Osteocyte (in vitro differentiated cells): Measurements from ENCODE around the gene AARS2. TPM values are rescaled to one million over a fixed set of nuclear protein-coding genes. Genes with fewer than 3 reads are reported as not detected.

Source experiments
- DNase-seq: peaks from one replicate; pipeline ENCODE4 v3.0.0; 2021; ENCODE audit warnings: mixed read lengths; ENCODE audit not compliant: unreplicated experiment; ENCODE audit errors: extremely low spot score
- H3K27ac Mint-ChIP-seq: one replicate; pipeline ENCODE4 v1.8.0; 2021; ENCODE audit warnings: mild to moderate bottlenecking, mixed read lengths; ENCODE audit not compliant: unreplicated experiment
- H3K27me3 Mint-ChIP-seq: one replicate; pipeline ENCODE4 v1.8.0; 2021; ENCODE audit warnings: mixed read lengths; ENCODE audit not compliant: unreplicated experiment
- H3K36me3 Mint-ChIP-seq: one replicate; pipeline ENCODE4 v1.8.0; 2021; ENCODE audit warnings: mixed read lengths; ENCODE audit not compliant: unreplicated experiment
- H3K4me1 Mint-ChIP-seq: one replicate; pipeline ENCODE4 v1.8.0; 2021; ENCODE audit warnings: mixed read lengths; ENCODE audit not compliant: unreplicated experiment
- H3K4me3 Mint-ChIP-seq: one replicate; pipeline ENCODE4 v1.8.0; 2021; ENCODE audit warnings: mild to moderate bottlenecking, moderate library complexity, mixed read lengths; ENCODE audit not compliant: unreplicated experiment
- H3K9me3 Mint-ChIP-seq: one replicate; pipeline ENCODE4 v1.8.0; 2021; ENCODE audit warnings: mixed read lengths; ENCODE audit not compliant: unreplicated experiment
- CTCF ChIP-seq: fragments of 200-600 bp; sonication (generic); IDR thresholded peaks from 2 replicates; pipeline ENCODE4 v1.5.0; 2021; ENCODE audit warnings: antibody characterized with exemption, mild to moderate bottlenecking, moderate library complexity
- total RNA-seq: library from RNA; stranded (reverse); gene quantifications from 2 replicates; pipeline ENCODE4 v1.2.1, GENCODE V29; 2021

The AARS2 gene
- total RNA-seq, 1 donor from 2014 or later, result 13.2 TPM

- Mint-ChIP-seq H3K9me3 (no peaks in the 10 kb centered on the region), H3K27me3 (no peaks in the 10 kb centered on the region), H3K4me3 (no peak overlapping the region), H3K27ac (no peak overlapping the region), H3K36me3 (peaks cover 44% of the 10 kb centered on the region), H3K4me1 (no peaks in the 10 kb centered on the region)
- TF ChIP-seq CTCF, result no peak
- no peak for DNase-seq
These were observed 7.9 kb downstream of the AARS2 start for GRCh38 chr6:44305200-44305725.

- Mint-ChIP-seq H3K36me3 (peaks cover 41% of the 10 kb centered on the region), H3K4me3 (no peak overlapping the region), H3K4me1 (no peaks in the 10 kb centered on the region), H3K27me3 (no peaks in the 10 kb centered on the region), H3K9me3 (no peaks in the 10 kb centered on the region), H3K27ac (no peak overlapping the region)
- no peak for DNase-seq
- TF ChIP-seq CTCF, result peak; percentile 72
These were observed 8.6 kb downstream of the AARS2 start for GRCh38 chr6:44304282-44305199.

GRCh38 chr6:44303842-44304241, 9.3 kb downstream of the AARS2 start:
- H3K4me1 Mint-ChIP-seq, result no peaks in the 10 kb centered on the region
- H3K27me3 Mint-ChIP-seq, result peaks cover 6% of the 10 kb centered on the region
- TF ChIP-seq CTCF, result no peak
- H3K4me3 Mint-ChIP-seq, result no peak overlapping the region
- DNase-seq, result no peak
- no peaks in the 10 kb centered on the region for H3K9me3 Mint-ChIP-seq
- H3K27ac Mint-ChIP-seq, result no peak overlapping the region
- peaks cover 40% of the 10 kb centered on the region for H3K36me3 Mint-ChIP-seq

GRCh38 chr6:44302856-44303255, 10.3 kb downstream of the AARS2 start:
- no peak for DNase-seq
- TF ChIP-seq CTCF, result no peak
- Mint-ChIP-seq H3K27me3 (peaks cover 16% of the 10 kb centered on the region), H3K27ac (no peak overlapping the region), H3K4me3 (no peak overlapping the region), H3K4me1 (peaks cover 4% of the 10 kb centered on the region), H3K36me3 (peaks cover 37% of the 10 kb centered on the region), H3K9me3 (no peaks in the 10 kb centered on the region)
